ENCODE results near the gene SPRR2A.

GRCh38 chr1:153040950-153041631, 16.2 kb downstream of the SPRR2A start, which contains the start of gene SPRR2D:
- TF ChIP-seq MAX (IDR thresholded peaks at IDR 0.05) (no peak), POLR2AphosphoS5 (IDR thresholded peaks at IDR 0.05; ENCODE audit: low read depth, low read length) (no peak), CTCF (IDR thresholded peaks at IDR 0.05 in 2 of 3, conservative IDR thresholded peaks at IDR 0.05 in 1 of 3; ENCODE audit: borderline replicate concordance in 1 of 3, insufficient read depth in 1 of 3, low read depth in 2 of 3, low read length in 2 of 3) (no peak), POLR2A (IDR thresholded peaks at IDR 0.05; ENCODE audit: borderline replicate concordance, extremely low read depth, insufficient read depth, insufficient read length) (no peak), SP1 (IDR thresholded peaks at IDR 0.05; ENCODE audit: low read depth) (no peak), EZH2 (IDR thresholded peaks at IDR 0.05) (no peak), RAD21 (IDR thresholded peaks at IDR 0.05; ENCODE audit: low read depth) (no peak)
